Naive thymus-derived CD8-positive, alpha-beta T cell (primary cell): ENCODE data around the gene POC1B. TPM values are rescaled to one million over a fixed set of nuclear protein-coding genes. Genes with fewer than 3 reads are reported as not detected.

ENCODE experiments used
- polyA plus RNA-seq, 3 donors: library from polyadenylated mRNA; unstranded; fragments of 300-500 nt; fragmentation: Illumina TruSeq; gene quantifications; one replicate each; pipeline ENCODE4 v1.2.3, GENCODE V29; 2021
- total RNA-seq, 8 experiments: library from RNA in 2 of 8; stranded (reverse) in 2 of 8; gene quantifications; one replicate each; pipeline ENCODE4 v1.2.3 and lab custom pipeline; 2021 to 2026

POC1B gene
- total and polyA plus RNA-seq, 5 experiments from 2014 or later: 22.1 to 33.0 (median 29.0) TPM

Other genes starting within 250 kb of the POC1B start
- 1 to 10 TPM in 1 of 2 experiments, under 1 TPM in 1; 0.57 to 1.4 TPM for gene DUSP6, start 173.5 kb downstream of the POC1B start, total RNA-seq
- 1 to 10 TPM in 2 of 3 donors, under 1 TPM in 1; 0.67 to 2.1 (median 1.1) TPM for gene DUSP6, start 173.5 kb downstream of the POC1B start, polyA plus RNA-seq
- gene GALNT4, start 1.3 kb downstream of the POC1B start, total RNA-seq: 1 to 10 TPM; 7.3 to 7.7 TPM
- gene GALNT4, start 1.3 kb downstream of the POC1B start, polyA plus RNA-seq: 1 to 10 TPM; 2.0 to 2.6 (median 2.4) TPM
- 10 to 100 TPM; 52.2 to 52.5 TPM for gene ATP2B1, start 182.8 kb upstream of the POC1B start, total RNA-seq
- gene ATP2B1, start 182.8 kb upstream of the POC1B start, polyA plus RNA-seq: 10 to 100 TPM; 16.3 to 30.9 (median 26.4) TPM